HepG2 (cell line): Measurements from ENCODE around the gene ACAP3. TPM values are rescaled to one million over a fixed set of nuclear protein-coding genes. Genes with fewer than 3 reads are reported as not detected.
A peak's percentile ranks its signal among the peaks of the same experiment; 100 is the strongest.

Experiments used
- AGO1 ChIP-seq: fragments of 200-400 bp; formaldehyde crosslinking; IDR thresholded peaks from 2 replicates; pipeline ENCODE4 v1.6.1; 2017; ENCODE audit warnings: mild to moderate bottlenecking, low read depth, low read length, moderate library complexity; ENCODE audit not compliant: poor library complexity, severe bottlenecking
- ASH2L ChIP-seq: fragments of 300-600, 200-600 bp; sonication (generic); IDR thresholded peaks from 2 replicates; pipeline ENCODE4 v1.7.0; 2017; ENCODE audit warnings: low read depth, mild to moderate bottlenecking, moderate library complexity, mixed read lengths, low read length; ENCODE audit not compliant: insufficient read length
- CAMTA2 ChIP-seq: sonication (generic); formaldehyde crosslinking; IDR thresholded peaks from 2 replicates; pipeline ENCODE4 v1.4.0; 2020; ENCODE audit warnings: mild to moderate bottlenecking, missing genetic modification reagents, borderline replicate concordance
- CHCHD3 ChIP-seq: sonication (generic); formaldehyde crosslinking; IDR thresholded peaks from 2 replicates; pipeline ENCODE4 v1.8.0; 2022; ENCODE audit warnings: mild to moderate bottlenecking, missing genetic modification reagents, moderate library complexity
- GABPB1 ChIP-seq: IDR thresholded peaks from 2 replicates; pipeline ENCODE4 v1.6.1; 2016; ENCODE audit warnings: mild to moderate bottlenecking, missing genetic modification reagents, moderate library complexity, missing compliant biosample characterization
- JUN ChIP-seq: sonication (generic); formaldehyde crosslinking; IDR thresholded peaks from 2 replicates; pipeline ENCODE4 v1.4.0; 2020; ENCODE audit warnings: mild to moderate bottlenecking, missing genetic modification reagents
- KDM2A ChIP-seq: sonication (generic); formaldehyde crosslinking; IDR thresholded peaks from 2 replicates; pipeline ENCODE4 v1.4.0; 2020; ENCODE audit warnings: low read depth, missing genetic modification reagents, borderline replicate concordance
- KLF16 ChIP-seq, 2 experiments: sonication (generic) in 1 of 2; formaldehyde crosslinking in 1 of 2; IDR thresholded peaks; 2 replicates each; pipeline versions ENCODE4 v1.6.1 to v1.8.0; 2016 to 2023; ENCODE audit warnings: missing genetic modification reagents in 2 of 2, missing compliant biosample characterization in 1 of 2
- NONO ChIP-seq, 2 experiments: fragments of 450-650 bp in 1 of 2; sonication (generic) in 1 of 2; formaldehyde crosslinking in 1 of 2; IDR thresholded peaks in 1 of 2; conservative IDR thresholded peaks in 1 of 2; 2 replicates each; pipeline versions ENCODE4 v1.6.1 to v1.8.0; 2017 to 2022; ENCODE audit warnings: mild to moderate bottlenecking in 1 of 2, missing genetic modification reagents in 1 of 2, moderate library complexity in 1 of 2
- PCBP1 ChIP-seq: fragments of 200-400 bp; formaldehyde crosslinking; IDR thresholded peaks from 2 replicates; pipeline ENCODE4 v1.6.1; 2017; ENCODE audit warnings: mild to moderate bottlenecking, low read depth, low read length, borderline replicate concordance
- RBFOX2 ChIP-seq: fragments of 200-400 bp; formaldehyde crosslinking; IDR thresholded peaks from 2 replicates; pipeline ENCODE4 v1.6.1; 2017; ENCODE audit warnings: low read depth, mild to moderate bottlenecking, low read length
- U2AF1 ChIP-seq: fragments of 200-400 bp; formaldehyde crosslinking; optimal IDR thresholded peaks from 2 replicates; pipeline ENCODE3; 2017; ENCODE audit warnings: mild to moderate bottlenecking, low read depth, low read length
- ZC3H13 ChIP-seq: sonication (generic); formaldehyde crosslinking; IDR thresholded peaks from 2 replicates; pipeline ENCODE4 v1.8.1; 2023; ENCODE audit warnings: mild to moderate bottlenecking, missing genetic modification reagents, moderate library complexity
- ZMAT3 ChIP-seq: sonication (generic); formaldehyde crosslinking; conservative IDR thresholded peaks from 2 replicates; pipeline ENCODE4 v1.7.0; 2021; ENCODE audit warnings: missing genetic modification reagents
- ZMAT5 ChIP-seq: sonication (generic); formaldehyde crosslinking; IDR thresholded peaks from 2 replicates; pipeline ENCODE4 v1.5.0; 2020; ENCODE audit warnings: mild to moderate bottlenecking, low read depth, missing genetic modification reagents, borderline replicate concordance
- ZMYM4 ChIP-seq: sonication (generic); formaldehyde crosslinking; IDR thresholded peaks from 2 replicates; pipeline ENCODE4 v1.8.1; 2023; ENCODE audit warnings: mild to moderate bottlenecking, missing genetic modification reagents
- ZNF234 ChIP-seq: sonication (generic); formaldehyde crosslinking; conservative IDR thresholded peaks from 2 replicates; pipeline ENCODE4 v1.5.1; 2020; ENCODE audit warnings: mild to moderate bottlenecking, missing genetic modification reagents
- ZNF547 ChIP-seq: sonication (generic); formaldehyde crosslinking; IDR thresholded peaks from 2 replicates; pipeline ENCODE4 v1.5.1; 2020; ENCODE audit warnings: mild to moderate bottlenecking, missing genetic modification reagents
- ZNF687 ChIP-seq: sonication (generic); formaldehyde crosslinking; IDR thresholded peaks from 2 replicates; pipeline ENCODE4 v1.5.1; 2020; ENCODE audit warnings: mild to moderate bottlenecking, missing genetic modification reagents, moderate library complexity
- polyA plus RNA-seq, 8 experiments: library from polyadenylated mRNA; depleted of rRNA in 3 of 8; stranded (reverse) in 7 of 8; unstranded in 1 of 8; fragments of >200 nt; fragmentation: Illumina TruSeq in 4 of 8; extraction: Trizol in 4 of 8; gene quantifications; 2 replicates each; pipeline versions ENCODE4 v1.2.1 to v1.2.3, GENCODE V29; 2011 to 2016; ENCODE audit warnings: low read depth in 4 of 8, missing spikeins in 1 of 8, mixed read lengths in 1 of 8; ENCODE audit not compliant: insufficient read depth in 1 of 8
- total RNA-seq, 5 experiments: library from RNA; depleted of rRNA; stranded (reverse); fragments of >200 nt; fragmentation: Illumina TruSeq; extraction: Trizol; gene quantifications; 2 replicates each; pipeline ENCODE4 v1.2.3, GENCODE V29; 2016; ENCODE audit warnings: low read depth in 1 of 5
- TF ChIP-seq, protein P1 (sequence below): IDR thresholded peaks from 2 replicates; pipeline ENCODE4 v1.6.1; 2012; ENCODE audit warnings: low read depth, low read length, improper control_type of control experiment

Gene ACAP3
- total and polyA plus RNA-seq, 2 of the 13 experiments (the other 11 are each of a cell fraction or from before 2014, with no cell fraction given): 29.4 to 50.8 TPM

- TF ChIP-seq ZMYM4 (CRISPR knock-in tag): no peak
- TF ChIP-seq, protein P1, sequence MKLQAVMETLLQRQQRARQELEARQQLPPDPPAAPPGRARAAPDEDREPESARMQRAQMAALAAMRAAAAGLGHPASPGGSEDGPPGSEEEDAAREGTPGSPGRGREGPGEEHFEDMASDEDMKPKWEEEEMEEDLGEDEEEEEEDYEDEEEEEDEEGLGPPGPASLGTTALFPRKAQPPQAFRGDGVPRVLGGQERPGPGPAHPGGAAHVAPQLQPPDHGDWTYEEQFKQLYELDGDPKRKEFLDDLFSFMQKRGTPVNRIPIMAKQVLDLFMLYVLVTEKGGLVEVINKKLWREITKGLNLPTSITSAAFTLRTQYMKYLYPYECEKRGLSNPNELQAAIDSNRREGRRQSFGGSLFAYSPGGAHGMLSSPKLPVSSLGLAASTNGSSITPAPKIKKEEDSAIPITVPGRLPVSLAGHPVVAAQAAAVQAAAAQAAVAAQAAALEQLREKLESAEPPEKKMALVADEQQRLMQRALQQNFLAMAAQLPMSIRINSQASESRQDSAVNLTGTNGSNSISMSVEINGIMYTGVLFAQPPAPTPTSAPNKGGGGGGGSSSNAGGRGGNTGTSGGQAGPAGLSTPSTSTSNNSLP: no peak
- 0 out of 2 replicates have a peak, but pooled peaks have one; percentile 1 for TF ChIP-seq ZMAT3 (CRISPR knock-in tag)
- peak; percentile 46; the same call in 1 of the 2 replicates for TF ChIP-seq ZC3H13
- TF ChIP-seq KLF16 (CRISPR knock-in tag; IDR thresholded peaks at IDR 0.05): no peak
- TF ChIP-seq KDM2A: peak; percentile 80
- TF ChIP-seq ZNF234 (CRISPR knock-in tag): no peak
- TF ChIP-seq ZNF687 (CRISPR knock-in tag): peak; percentile 38; the same call in 1 of the 2 replicates
- TF ChIP-seq ASH2L: no peak
- no peak for TF ChIP-seq ZMAT5 (CRISPR knock-in tag)
- 0 out of 2 replicates have a peak, but pooled peaks have one; percentile 16 for TF ChIP-seq GABPB1 (CRISPR knock-in tag)
- 0 out of 2 replicates have a peak, but pooled peaks have one; percentile 2 for TF ChIP-seq ZNF547 (CRISPR knock-in tag)
- peak; percentile 40 for TF ChIP-seq AGO1
- TF ChIP-seq NONO (IDR thresholded peaks at IDR 0.05): no peak
- peak; percentile 36; the same call in 1 of the 2 replicates for TF ChIP-seq NONO (CRISPR knock-in tag; conservative IDR thresholded peaks at IDR 0.05)
- no peak; the same call in 1 of the 2 replicates for TF ChIP-seq PCBP1
- TF ChIP-seq U2AF1: no peak
- 0 out of 2 replicates have a peak, but pooled peaks have one; percentile 34 for TF ChIP-seq CHCHD3 (CRISPR knock-in tag)
- TF ChIP-seq JUN (CRISPR knock-in tag): no peak
- TF ChIP-seq CAMTA2 (CRISPR knock-in tag): no peak
- TF ChIP-seq RBFOX2: peak; percentile 18; the same call in 1 of the 2 replicates
Observed at GRCh38 chr1:1309251-1310108, 1.8 kb upstream of the ACAP3 start (continued).
